Small intestine (tissue), 7 donors: ENCODE data around the gene CEP68. TPM values are rescaled to one million over a fixed set of nuclear protein-coding genes. Genes with fewer than 3 reads are reported as not detected.
A peak's percentile ranks its signal among the peaks of the same experiment; 100 is the strongest.

Experiments
- DNase-seq, 2 donors: peaks; one replicate each; pipeline versions ENCODE4 v3.0.0 to v3.0.0-alpha.2; 2013
- FAIRE-seq: peaks from 2 replicates; lab custom pipeline; 2012; peaks lifted over from hg19 to GRCh38; lab: Jason Lieb, UNC
- H3K27ac ChIP-seq, 3 donors: one replicate each; pipeline ENCODE4 v1.5.1; 2013; ENCODE audit warnings: low read length in 2 of 3, mild to moderate bottlenecking in 2 of 3, control low read depth in 1 of 3, inconsistent platforms in 1 of 3, low read depth in 1 of 3, moderate library complexity in 1 of 3
- H3K27me3 ChIP-seq, 3 donors: one replicate each; pipeline ENCODE4 v1.6.1; 2013; ENCODE audit warnings: low read length in 3 of 3, inconsistent platforms in 1 of 3; ENCODE audit not compliant: control insufficient read depth in 3 of 3, insufficient read depth in 3 of 3
- H3K36me3 ChIP-seq, 3 donors: one replicate each; pipeline ENCODE4 v1.6.1; 2013; ENCODE audit warnings: low read length in 3 of 3, inconsistent platforms in 1 of 3, low read depth in 1 of 3, mild to moderate bottlenecking in 1 of 3, moderate library complexity in 1 of 3; ENCODE audit not compliant: control insufficient read depth in 3 of 3, insufficient read depth in 2 of 3
- H3K4me1 ChIP-seq, 3 donors: one replicate each; pipeline ENCODE4 v1.6.1; 2013; ENCODE audit warnings: low read length in 2 of 3, inconsistent platforms in 1 of 3, low read depth in 1 of 3, mild to moderate bottlenecking in 1 of 3, moderate library complexity in 1 of 3; ENCODE audit not compliant: control insufficient read depth in 3 of 3, insufficient read depth in 2 of 3
- H3K4me3 ChIP-seq, 3 donors: one replicate each; pipeline ENCODE4 v1.5.1; 2013; ENCODE audit warnings: low read length in 3 of 3, control low read depth in 1 of 3, inconsistent platforms in 1 of 3, low read depth in 1 of 3, mild to moderate bottlenecking in 1 of 3, moderate library complexity in 1 of 3
- H3K9me3 ChIP-seq, 2 donors: one replicate each; pipeline ENCODE4 v1.6.1; 2013; ENCODE audit warnings: low read depth in 1 of 2, low read length in 1 of 2; ENCODE audit not compliant: control insufficient read depth in 2 of 2, insufficient read depth in 1 of 2
- WGBS, 3 donors: extraction: QIAGEN DNeasy Blood & Tissue Kit; methylation state at CpG; one replicate each; pipeline ENCODE4 v1.1.7; 2013; 5-methylcytosine and 5-hydroxymethylcytosine counted together
- polyA plus RNA-seq, 4 donors: library from polyadenylated mRNA; stranded (reverse) in 3 of 4; unstranded in 1 of 4; fragments of 200-250 nt in 3 of 4; fragments of 120-200 nt in 1 of 4; gene quantifications; one replicate each; pipeline versions ENCODE4 v1.2.1 to v1.2.3, GENCODE V29; 2013
- donor health status: healthy with polysubstance abuse.
- donor health status: control.
- donor health status: control.
- donor health status: Bipolar disorder and iron deficiency.
- donor health status: healthy.

CEP68 gene
- polyA plus RNA-seq, 4 donors, result 0.89 to 9.5 (median 4.7) TPM

DNA sequence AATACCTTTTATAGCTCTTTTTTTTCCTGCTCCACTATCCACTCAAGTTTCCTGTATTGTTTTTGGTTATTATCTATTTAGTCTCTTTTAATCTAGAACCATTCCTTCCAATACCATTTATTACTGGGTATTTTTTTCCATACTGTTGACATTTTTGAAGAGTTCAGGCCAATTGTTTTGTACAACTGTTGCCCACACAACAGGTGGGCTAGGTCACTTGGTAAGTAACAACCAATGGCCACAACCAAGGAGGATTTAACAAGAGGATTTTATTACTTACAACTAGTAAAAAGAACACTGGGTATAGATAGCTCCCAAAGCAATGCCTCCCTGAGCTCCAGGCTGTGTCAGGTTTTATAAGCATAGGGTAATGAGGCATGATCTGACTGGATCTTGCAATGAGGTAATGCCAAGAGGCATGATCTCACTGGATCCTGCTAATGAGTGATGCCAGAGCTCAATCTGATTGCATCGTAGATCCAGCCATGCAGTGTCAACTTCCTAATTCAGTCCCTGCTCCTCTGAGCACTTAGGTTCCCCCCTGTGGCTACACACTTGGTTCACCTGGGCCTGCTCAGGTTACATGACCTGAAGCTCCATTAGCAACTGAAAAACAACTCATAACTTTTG lies 7.1 kb upstream of the CEP68 start:
- 90 to 94% (median 92%) methylated on average over 1 of the region's 1 CpG for WGBS, 3 donors
- H3K36me3 ChIP-seq, result peaks cover 0 to 2% (median 2%) of the 10 kb centered on the region in 3 donors
- no peaks in the 10 kb centered on the region for H3K27me3 ChIP-seq
- peaks cover 0 to 19% of the 10 kb centered on the region in 2 donors for H3K9me3 ChIP-seq
- H3K4me1 ChIP-seq, result no peaks in the 10 kb centered on the region
- no peak overlapping the region for H3K27ac ChIP-seq
- DNase-seq (no peak), FAIRE-seq (no peak)
- H3K4me3 ChIP-seq, result no peak overlapping the region

DNA sequence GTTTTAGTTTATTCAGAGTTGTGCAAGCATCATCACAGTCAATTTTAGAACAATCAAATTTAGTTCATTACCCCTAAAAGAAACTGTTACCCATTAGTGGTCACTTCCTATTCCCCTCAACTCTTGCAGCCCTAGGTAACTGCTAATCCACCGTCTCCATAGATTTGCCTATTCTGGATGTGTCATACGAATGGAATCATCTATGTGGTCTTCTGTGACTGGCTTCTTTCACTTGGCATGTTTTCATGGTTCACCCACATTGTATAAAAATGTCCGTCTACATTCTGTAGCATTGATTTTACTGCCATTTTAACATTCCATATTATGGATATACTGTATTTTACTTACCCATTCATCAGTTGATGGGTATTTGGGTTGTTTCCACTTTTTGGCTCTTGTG lies 5.3 kb upstream of the CEP68 start:
- DNase-seq (no peak), FAIRE-seq (no peak)
- 92 to 96% (median 93%) methylated on average over 3 of the region's 3 CpGs for WGBS, 3 donors
- H3K9me3 ChIP-seq, result peaks cover 0 to 9% of the 10 kb centered on the region in 2 donors
- H3K4me1 ChIP-seq, result peaks cover 3 to 7% (median 6%) of the 10 kb centered on the region in 3 donors
- no peak overlapping the region for H3K27ac ChIP-seq
- no peak overlapping the region for H3K4me3 ChIP-seq
- peaks cover 0 to 2% (median 0%) of the 10 kb centered on the region in 3 donors for H3K36me3 ChIP-seq
- H3K27me3 ChIP-seq, result no peaks in the 10 kb centered on the region

DNA sequence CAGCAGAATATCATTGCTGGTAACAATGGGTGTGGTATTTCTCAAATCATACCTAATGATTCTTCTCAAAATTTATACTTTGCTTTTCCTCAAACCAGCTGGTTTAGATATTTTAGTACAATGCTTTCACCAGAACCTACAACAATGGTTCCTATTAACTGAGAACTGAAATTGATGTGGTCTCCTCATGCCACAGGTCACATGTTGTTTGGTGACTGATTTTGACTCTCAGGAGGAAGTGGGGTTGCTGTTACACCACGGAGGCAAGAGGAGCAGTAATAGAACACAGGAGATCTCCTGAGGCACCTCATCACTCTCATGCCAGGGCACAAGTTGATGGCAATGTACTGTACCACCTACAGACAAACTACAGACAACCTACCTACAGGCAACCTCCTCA lies 3.0 kb upstream of the CEP68 start:
- Histone ChIP-seq H3K9me3 (peaks cover 0 to 5% of the 10 kb centered on the region in 2 donors), H3K4me3 (no peak overlapping the region), H3K27ac (no peak overlapping the region), H3K4me1 (peaks cover 7 to 15% (median 9%) of the 10 kb centered on the region in 3 donors), H3K27me3 (no peaks in the 10 kb centered on the region), H3K36me3 (no peaks in the 10 kb centered on the region)
- FAIRE-seq (no peak), DNase-seq (peak in 1 of 2 donors; percentile 54)
- WGBS, 3 donors, result 22 to 32% (median 25%) methylated on average over 1 of the region's 1 CpG

DNA sequence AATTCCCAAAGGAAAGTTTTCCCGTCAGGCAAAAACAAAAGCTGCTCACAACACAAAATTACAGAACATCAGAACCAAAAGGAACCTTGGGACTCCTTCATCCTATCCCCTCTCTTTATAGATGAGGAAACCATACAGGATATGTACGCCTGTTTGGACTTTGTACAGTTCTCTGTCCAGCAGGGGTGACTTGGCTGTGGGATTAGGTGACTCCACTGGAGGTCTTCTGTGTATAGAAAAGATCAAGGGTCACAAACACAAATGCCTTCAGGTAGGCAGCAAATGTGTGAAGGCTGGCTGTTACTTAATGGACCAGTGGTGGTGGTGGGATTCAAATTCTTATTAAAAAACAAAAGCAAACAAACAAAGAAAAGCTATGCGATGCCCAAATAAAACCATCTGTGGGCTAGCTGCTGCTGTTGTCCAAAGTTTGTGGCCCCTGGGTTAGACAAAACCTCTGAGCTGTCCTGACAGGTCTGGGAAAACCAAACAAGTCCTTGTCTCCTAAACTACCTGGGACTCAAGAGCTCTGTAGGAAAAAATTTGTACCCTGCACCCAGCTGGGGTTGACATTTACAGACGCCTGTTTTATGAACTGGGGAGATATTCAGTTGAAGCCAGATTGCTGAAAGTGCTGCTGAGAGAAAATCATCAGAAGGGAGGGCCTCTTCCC lies 1.3 kb upstream of the CEP68 start:
- H3K9me3 ChIP-seq, result peaks cover 0 to 3% of the 10 kb centered on the region in 2 donors
- peaks cover 7 to 15% (median 9%) of the 10 kb centered on the region in 3 donors for H3K4me1 ChIP-seq
- no peak for DNase-seq
- peak overlapping the region in 1 of 3 donors; percentile 82 for H3K27ac ChIP-seq
- FAIRE-seq, result no peak
- 63 to 77% (median 68%) methylated on average over 4 of the region's 4 CpGs for WGBS, 3 donors
- peak overlapping the region in 1 of 3 donors; percentile 68 for H3K4me3 ChIP-seq
- no peaks in the 10 kb centered on the region for H3K27me3 ChIP-seq
- no peaks in the 10 kb centered on the region for H3K36me3 ChIP-seq

DNA sequence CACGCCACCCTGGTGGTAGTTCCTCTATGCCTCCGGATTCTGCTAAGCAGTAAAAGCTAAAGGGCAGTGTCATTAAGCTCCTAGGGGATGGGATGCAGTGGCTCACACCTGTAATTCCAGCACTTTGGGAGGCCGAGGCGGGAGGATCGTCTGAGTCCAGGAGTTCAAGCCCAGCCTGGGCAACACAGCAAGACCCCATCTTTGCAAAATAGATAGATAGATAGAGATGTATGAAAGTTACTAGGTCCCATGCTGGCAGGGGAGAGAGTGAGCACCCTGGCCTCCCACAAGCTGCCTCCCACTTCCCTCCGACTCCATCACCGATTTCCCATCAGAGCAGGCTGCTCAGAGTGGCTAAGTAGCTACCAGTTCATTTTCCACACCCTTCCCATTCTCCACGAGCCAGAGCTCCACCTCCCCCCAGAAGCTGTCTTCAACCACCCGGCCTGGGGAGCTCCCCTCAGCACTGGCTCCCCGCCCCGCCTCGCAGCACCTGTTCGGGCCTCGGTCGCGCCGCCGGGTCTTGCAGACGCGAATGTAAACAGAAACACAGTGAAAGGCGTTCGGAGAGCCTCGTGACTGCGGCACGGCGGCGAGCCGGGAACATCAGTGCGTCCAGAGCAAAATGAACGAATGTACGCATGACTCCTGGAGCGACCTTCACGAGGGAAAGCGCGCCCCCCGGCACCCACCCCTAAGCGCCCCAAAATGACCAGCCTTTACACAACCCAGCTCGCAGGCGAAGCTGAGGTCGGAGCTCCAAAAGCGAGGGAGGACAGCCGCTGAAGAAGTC lies 598 bp upstream of the CEP68 start:
- peaks cover 7 to 15% (median 9%) of the 10 kb centered on the region in 3 donors for H3K4me1 ChIP-seq
- DNase-seq (no peak), FAIRE-seq (no peak)
- no peaks in the 10 kb centered on the region for H3K36me3 ChIP-seq
- peaks cover 0 to 3% of the 10 kb centered on the region in 2 donors for H3K9me3 ChIP-seq
- peak overlapping the region; percentile 48 to 82 (median 76) for H3K27ac ChIP-seq
- H3K4me3 ChIP-seq, result peak overlapping the region; percentile 42 to 86 (median 68)
- no peaks in the 10 kb centered on the region for H3K27me3 ChIP-seq
- 6 to 8% (median 8%) methylated on average over 42 of the region's 42 CpGs for WGBS, 3 donors

DNA sequence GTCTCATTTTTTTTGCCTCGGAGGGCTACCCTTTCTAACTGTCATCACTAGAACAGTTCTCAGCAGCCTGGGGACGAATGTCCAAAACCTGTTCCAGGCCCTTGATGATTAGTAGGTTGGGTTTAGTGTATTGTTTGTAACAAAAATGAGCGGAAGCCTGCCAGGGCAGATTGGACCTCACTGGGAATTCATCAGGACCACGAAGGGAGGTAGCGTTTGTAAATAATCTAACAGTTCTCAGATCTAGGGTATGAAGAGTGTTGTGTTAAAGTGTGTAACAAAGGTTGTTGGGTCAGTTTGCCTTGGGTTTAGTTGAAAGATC lies 799 bp downstream of the CEP68 start:
- H3K27me3 ChIP-seq, result no peaks in the 10 kb centered on the region
- no peak for FAIRE-seq
- no peak for DNase-seq
- peaks cover 7 to 15% (median 9%) of the 10 kb centered on the region in 3 donors for H3K4me1 ChIP-seq
- 1 to 2% (median 2%) methylated on average over 5 of the region's 5 CpGs for WGBS, 3 donors
- no peaks in the 10 kb centered on the region for H3K9me3 ChIP-seq
- peak overlapping the region in 2 of 3 donors; percentile 8 to 85 for H3K27ac ChIP-seq
- H3K36me3 ChIP-seq, result peaks cover 0 to 4% (median 0%) of the 10 kb centered on the region in 3 donors
- H3K4me3 ChIP-seq, result peak overlapping the region; percentile 61 to 86 (median 68)

DNA sequence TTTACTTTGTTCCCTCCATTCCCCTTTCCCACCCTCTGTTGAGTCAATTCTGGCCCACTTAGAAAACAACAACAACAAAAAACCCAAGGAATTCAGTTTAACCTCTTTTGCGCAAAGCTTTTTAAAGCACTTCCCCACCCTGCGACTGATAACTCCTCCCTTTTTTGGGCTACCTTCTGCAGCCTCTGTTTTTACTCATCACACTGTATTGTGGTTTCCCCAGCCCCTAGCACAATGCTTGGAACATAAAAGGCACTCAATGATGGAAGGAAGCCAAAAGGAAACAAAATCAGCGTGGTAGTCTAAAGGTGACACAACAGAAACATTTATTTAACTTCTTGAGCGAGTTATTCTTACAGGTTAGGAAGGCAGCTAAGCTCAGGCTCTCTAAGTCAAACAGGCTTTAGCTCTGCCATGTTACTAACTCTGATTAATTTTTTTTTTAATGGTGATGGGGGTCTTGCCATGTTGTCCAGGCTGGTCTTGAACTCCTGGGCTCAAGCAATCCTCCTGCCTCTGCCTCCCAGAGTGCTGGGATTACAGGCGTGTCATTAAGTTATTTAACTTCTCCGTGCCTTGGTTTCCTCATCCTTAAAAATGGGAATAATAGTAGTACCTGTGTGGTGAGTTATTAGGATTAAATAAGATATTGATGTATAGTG lies 1.3 kb downstream of the CEP68 start:
- Histone ChIP-seq H3K4me1 (peaks cover 7 to 15% (median 9%) of the 10 kb centered on the region in 3 donors), H3K9me3 (no peaks in the 10 kb centered on the region), H3K36me3 (peaks cover 0 to 6% (median 0%) of the 10 kb centered on the region in 3 donors), H3K27me3 (no peaks in the 10 kb centered on the region), H3K4me3 (peak overlapping the region in 2 of 3 donors; percentile 61 to 68), H3K27ac (peak overlapping the region in 2 of 3 donors; percentile 8 to 85)
- FAIRE-seq, result no peak
- peak in 1 of 2 donors; percentile 65 for DNase-seq
- 15 to 35% (median 23%) methylated on average over 6 of the region's 6 CpGs for WGBS, 3 donors

DNA sequence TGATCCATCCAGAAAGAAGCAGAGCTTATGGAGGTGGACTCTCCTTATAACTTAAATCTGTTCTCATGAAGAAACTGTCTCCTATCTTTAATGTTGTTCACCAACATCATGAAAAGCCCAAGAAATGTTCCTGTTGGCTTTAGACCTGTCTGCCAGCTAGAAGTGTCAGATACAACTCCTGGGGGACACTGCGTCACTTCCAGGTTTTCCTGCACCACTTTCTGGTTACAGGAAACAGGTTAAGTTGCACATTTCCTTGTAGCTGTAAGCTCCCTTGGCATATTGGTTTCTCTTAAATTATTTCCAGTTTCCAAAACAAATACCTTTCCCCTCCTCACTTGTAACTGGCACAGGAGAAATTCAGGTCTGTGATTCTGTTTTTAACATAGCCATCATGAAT lies 2.9 kb downstream of the CEP68 start:
- H3K36me3 ChIP-seq, result peaks cover 0 to 8% (median 0%) of the 10 kb centered on the region in 3 donors
- no peak overlapping the region for H3K4me3 ChIP-seq
- FAIRE-seq (no peak), DNase-seq (no peak)
- no peaks in the 10 kb centered on the region for H3K27me3 ChIP-seq
- no peaks in the 10 kb centered on the region for H3K9me3 ChIP-seq
- peaks cover 7 to 15% (median 13%) of the 10 kb centered on the region in 3 donors for H3K4me1 ChIP-seq
- WGBS, 3 donors, result 82 to 84% (median 83%) methylated on average over 1 of the region's 1 CpG
- no peak overlapping the region for H3K27ac ChIP-seq
